Measurements from ENCODE around the gene SLFNL1.

The SLFNL1 gene

GRCh38 chr1:41044187-41044586 lies 22.7 kb upstream of the SLFNL1 start:
- TF ChIP-seq SUZ12 (IDR thresholded peaks at IDR 0.05; ENCODE audit: extremely low read depth, insufficient read depth, insufficient read length) = no peak
- TF ChIP-seq YY1 (IDR thresholded peaks at IDR 0.05; ENCODE audit: insufficient read depth, insufficient read length) = no peak
- no peak for TF ChIP-seq ZNF274 (IDR thresholded peaks at IDR 0.05; ENCODE audit: low read depth, low read length)
- H3K4me1 ChIP-seq (ENCODE audit: insufficient read depth, insufficient read length) = peaks cover 4% of the 10 kb centered on the region
- no peak overlapping the region for H3K9ac ChIP-seq (ENCODE audit: insufficient read length, low read depth)
- no peak overlapping the region for H3K4me3 ChIP-seq (ENCODE audit: insufficient read length, low read depth)
- H3K27me3 ChIP-seq (ENCODE audit: insufficient read depth, insufficient read length) = no peaks in the 10 kb centered on the region
- no peaks in the 10 kb centered on the region for H3K9me3 ChIP-seq (ENCODE audit: insufficient read depth, low read length)
- peaks cover 43% of the 10 kb centered on the region for H3K36me3 ChIP-seq (ENCODE audit: insufficient read depth, insufficient read length, low read length)
- no peak for DNase-seq (ENCODE audit: low read depth, low spot score)

DNA sequence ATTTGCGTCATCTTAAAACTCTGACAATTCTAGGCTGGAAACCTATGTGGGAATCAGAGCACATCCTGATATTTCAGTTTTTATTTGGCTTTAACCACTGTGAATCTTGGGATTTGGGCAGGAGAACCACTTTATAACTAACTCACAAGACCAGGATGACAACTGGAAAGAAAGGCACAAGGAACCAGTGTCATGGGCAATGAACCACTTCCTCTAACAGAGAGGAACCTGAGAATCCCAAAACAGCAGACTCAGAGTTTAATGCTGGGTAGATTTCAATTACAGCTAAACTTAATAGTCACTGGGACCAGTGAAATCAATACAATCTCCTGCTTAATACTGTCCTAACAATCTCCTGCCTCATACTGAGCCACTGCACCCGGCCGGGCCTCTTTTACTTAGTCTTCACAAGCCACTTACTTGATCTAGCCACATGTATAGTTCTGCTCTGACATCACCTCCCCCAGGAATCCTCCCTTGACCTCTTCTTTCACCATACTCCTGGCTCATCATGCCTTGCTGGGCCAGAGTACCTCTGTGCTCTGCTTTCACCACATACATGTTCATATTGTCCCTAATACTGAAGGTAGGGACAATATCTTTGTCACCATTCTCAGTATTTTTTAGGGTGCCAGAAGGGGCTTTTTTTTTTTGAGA lies 20.2 kb upstream of the SLFNL1 start:
- no peaks in the 10 kb centered on the region for H3K27me3 ChIP-seq (ENCODE audit: insufficient read depth, insufficient read length)
- TF ChIP-seq YY1 (IDR thresholded peaks at IDR 0.05; ENCODE audit: insufficient read depth, insufficient read length) (no peak), SUZ12 (IDR thresholded peaks at IDR 0.05; ENCODE audit: extremely low read depth, insufficient read depth, insufficient read length) (no peak), ZNF274 (IDR thresholded peaks at IDR 0.05; ENCODE audit: low read depth, low read length) (no peak)
- H3K9me3 ChIP-seq (ENCODE audit: insufficient read depth, low read length) = no peaks in the 10 kb centered on the region
- no peak overlapping the region for H3K4me3 ChIP-seq (ENCODE audit: insufficient read length, low read depth)
- H3K9ac ChIP-seq (ENCODE audit: insufficient read length, low read depth) = no peak overlapping the region
- H3K4me1 ChIP-seq (ENCODE audit: insufficient read depth, insufficient read length) = peaks cover 4% of the 10 kb centered on the region
- peaks cover 50% of the 10 kb centered on the region for H3K36me3 ChIP-seq (ENCODE audit: insufficient read depth, insufficient read length, low read length)
- no peak for DNase-seq (ENCODE audit: low read depth, low spot score)

DNA sequence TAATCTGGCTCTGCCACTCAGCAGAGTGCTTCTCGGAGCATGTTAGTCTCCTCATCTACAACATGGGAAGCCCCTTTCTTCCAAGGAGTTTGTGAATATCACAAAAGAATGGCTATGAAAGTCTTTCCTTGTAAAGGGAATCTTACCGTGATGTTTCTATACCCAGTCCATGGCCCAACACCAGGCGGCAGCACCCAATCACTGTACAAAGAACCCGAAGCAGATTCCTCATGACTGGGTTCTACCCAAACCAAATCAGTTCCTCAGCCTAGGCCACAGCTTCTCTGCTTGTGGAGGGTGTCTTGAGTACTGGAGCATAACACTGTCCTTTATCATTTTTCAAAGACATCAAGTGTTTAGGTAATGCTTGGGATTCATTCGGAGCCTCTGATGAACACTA lies 16.6 kb upstream of the SLFNL1 start:
- H3K4me1 ChIP-seq (ENCODE audit: insufficient read depth, insufficient read length) = no peaks in the 10 kb centered on the region
- DNase-seq (ENCODE audit: low read depth, low spot score) = no peak
- peaks cover 63% of the 10 kb centered on the region for H3K36me3 ChIP-seq (ENCODE audit: insufficient read depth, insufficient read length, low read length)
- no peaks in the 10 kb centered on the region for H3K9me3 ChIP-seq (ENCODE audit: insufficient read depth, low read length)
- no peaks in the 10 kb centered on the region for H3K27me3 ChIP-seq (ENCODE audit: insufficient read depth, insufficient read length)
- no peak overlapping the region for H3K9ac ChIP-seq (ENCODE audit: insufficient read length, low read depth)
- no peak overlapping the region for H3K4me3 ChIP-seq (ENCODE audit: insufficient read length, low read depth)
- TF ChIP-seq SUZ12 (IDR thresholded peaks at IDR 0.05; ENCODE audit: extremely low read depth, insufficient read depth, insufficient read length) (no peak), YY1 (IDR thresholded peaks at IDR 0.05; ENCODE audit: insufficient read depth, insufficient read length) (no peak), ZNF274 (IDR thresholded peaks at IDR 0.05; ENCODE audit: low read depth, low read length) (no peak)

- H3K9ac ChIP-seq (ENCODE audit: insufficient read length, low read depth) = no peak overlapping the region
- H3K9me3 ChIP-seq (ENCODE audit: insufficient read depth, low read length) = no peaks in the 10 kb centered on the region
- no peak for TF ChIP-seq SUZ12 (IDR thresholded peaks at IDR 0.05; ENCODE audit: extremely low read depth, insufficient read depth, insufficient read length)
- no peak for TF ChIP-seq YY1 (IDR thresholded peaks at IDR 0.05; ENCODE audit: insufficient read depth, insufficient read length)
- no peak for TF ChIP-seq ZNF274 (IDR thresholded peaks at IDR 0.05; ENCODE audit: low read depth, low read length)
- no peaks in the 10 kb centered on the region for H3K27me3 ChIP-seq (ENCODE audit: insufficient read depth, insufficient read length)
- H3K4me3 ChIP-seq (ENCODE audit: insufficient read length, low read depth) = no peak overlapping the region
- DNase-seq (ENCODE audit: low read depth, low spot score) = no peak
- H3K4me1 ChIP-seq (ENCODE audit: insufficient read depth, insufficient read length) = no peaks in the 10 kb centered on the region
- peaks cover 63% of the 10 kb centered on the region for H3K36me3 ChIP-seq (ENCODE audit: insufficient read depth, insufficient read length, low read length)
Measured at GRCh38 chr1:41037116-41037903, 15.8 kb upstream of the SLFNL1 start.

DNA sequence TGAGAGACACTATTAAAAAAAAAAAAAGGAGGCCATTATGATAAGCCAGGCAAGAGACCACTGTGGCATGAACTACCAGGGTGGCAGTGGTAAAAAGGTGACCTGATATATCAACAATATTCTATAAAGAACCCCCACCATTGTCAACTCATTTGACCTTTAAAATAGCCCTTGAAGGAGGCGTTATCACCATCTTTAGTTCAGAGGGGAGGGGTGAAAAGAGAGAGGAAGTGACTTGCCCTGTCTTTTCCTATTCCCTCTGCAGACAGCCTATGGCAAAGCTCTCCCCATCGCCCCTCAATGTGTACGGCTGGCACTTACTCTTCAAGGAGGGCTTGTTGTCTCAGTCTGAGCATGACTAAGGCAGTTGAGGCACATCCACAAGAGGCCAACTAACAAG lies 11.7 kb upstream of the SLFNL1 start:
- Histone ChIP-seq H3K27me3 (ENCODE audit: insufficient read depth, insufficient read length) (no peaks in the 10 kb centered on the region), H3K36me3 (ENCODE audit: insufficient read depth, insufficient read length, low read length) (peaks cover 64% of the 10 kb centered on the region), H3K9me3 (ENCODE audit: insufficient read depth, low read length) (no peaks in the 10 kb centered on the region), H3K4me3 (ENCODE audit: insufficient read length, low read depth) (no peak overlapping the region), H3K4me1 (ENCODE audit: insufficient read depth, insufficient read length) (no peaks in the 10 kb centered on the region), H3K9ac (ENCODE audit: insufficient read length, low read depth) (no peak overlapping the region)
- TF ChIP-seq YY1 (IDR thresholded peaks at IDR 0.05; ENCODE audit: insufficient read depth, insufficient read length) (no peak), SUZ12 (IDR thresholded peaks at IDR 0.05; ENCODE audit: extremely low read depth, insufficient read depth, insufficient read length) (no peak), ZNF274 (IDR thresholded peaks at IDR 0.05; ENCODE audit: low read depth, low read length) (no peak)
- DNase-seq (ENCODE audit: low read depth, low spot score) = no peak

DNA sequence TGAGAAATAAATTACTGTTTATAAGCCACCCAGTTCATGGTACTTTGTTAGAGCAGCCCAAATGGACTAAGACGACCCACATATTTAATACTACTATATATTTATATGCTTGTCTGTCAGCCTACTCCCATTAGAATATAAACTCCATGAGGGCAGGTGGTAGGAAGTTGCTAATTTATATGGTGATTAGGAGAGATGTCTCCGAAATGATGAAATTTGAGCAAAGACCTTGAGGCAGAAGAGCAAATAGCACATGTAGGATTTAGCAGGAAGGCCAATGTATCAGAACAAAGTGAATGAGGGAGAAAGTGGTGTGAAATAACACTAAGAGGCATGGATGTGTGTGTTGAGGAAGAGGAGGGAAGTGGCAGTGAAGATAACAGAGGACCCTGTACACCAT lies 10.6 kb upstream of the SLFNL1 start:
- Histone ChIP-seq H3K27me3 (ENCODE audit: insufficient read depth, insufficient read length) (no peaks in the 10 kb centered on the region), H3K9me3 (ENCODE audit: insufficient read depth, low read length) (no peaks in the 10 kb centered on the region), H3K4me1 (ENCODE audit: insufficient read depth, insufficient read length) (peaks cover under 1% of the 10 kb centered on the region), H3K36me3 (ENCODE audit: insufficient read depth, insufficient read length, low read length) (peaks cover 63% of the 10 kb centered on the region), H3K4me3 (ENCODE audit: insufficient read length, low read depth) (no peak overlapping the region), H3K9ac (ENCODE audit: insufficient read length, low read depth) (no peak overlapping the region)
- no peak for DNase-seq (ENCODE audit: low read depth, low spot score)
- TF ChIP-seq YY1 (IDR thresholded peaks at IDR 0.05; ENCODE audit: insufficient read depth, insufficient read length) = no peak
- no peak for TF ChIP-seq ZNF274 (IDR thresholded peaks at IDR 0.05; ENCODE audit: low read depth, low read length)
- TF ChIP-seq SUZ12 (IDR thresholded peaks at IDR 0.05; ENCODE audit: extremely low read depth, insufficient read depth, insufficient read length) = no peak

DNA sequence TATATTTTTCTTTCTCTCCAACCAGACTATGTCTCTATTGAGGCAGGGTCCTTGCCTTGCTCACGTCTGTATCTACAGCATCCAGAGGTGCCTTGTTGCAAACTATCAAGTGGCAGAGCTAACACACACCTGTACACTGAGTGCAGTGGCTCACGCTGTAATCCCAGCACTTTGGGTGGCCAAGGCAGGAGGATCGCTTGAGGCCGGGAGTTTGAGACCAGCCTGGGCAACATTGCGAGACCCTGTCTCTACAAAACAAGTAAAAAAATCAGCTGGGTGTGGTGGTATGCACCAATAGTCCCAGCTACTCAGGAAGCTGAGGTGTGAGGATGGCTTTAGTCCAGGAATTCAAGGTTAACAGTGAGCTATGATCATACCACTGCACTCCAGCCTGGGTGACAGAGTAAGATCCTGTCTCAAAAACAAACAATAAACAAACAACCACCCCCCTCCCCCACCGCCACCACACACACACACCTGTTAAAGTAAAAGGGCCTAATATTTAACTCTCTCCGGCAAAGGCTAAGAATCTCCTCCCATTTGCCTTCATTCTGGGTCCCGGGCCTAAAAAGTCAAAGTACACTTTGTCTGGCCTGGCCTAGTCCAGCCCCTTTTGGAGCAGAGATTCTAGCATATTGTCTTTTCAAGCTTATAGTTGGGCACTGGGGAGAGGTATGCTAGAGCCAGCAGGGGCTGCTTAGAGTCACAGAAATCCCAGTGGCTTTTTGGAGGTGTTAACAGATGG lies 9.5 kb upstream of the SLFNL1 start:
- no peak for TF ChIP-seq ZNF274 (IDR thresholded peaks at IDR 0.05; ENCODE audit: low read depth, low read length)
- no peak for TF ChIP-seq YY1 (IDR thresholded peaks at IDR 0.05; ENCODE audit: insufficient read depth, insufficient read length)
- TF ChIP-seq SUZ12 (IDR thresholded peaks at IDR 0.05; ENCODE audit: extremely low read depth, insufficient read depth, insufficient read length) = no peak
- Histone ChIP-seq H3K4me3 (ENCODE audit: insufficient read length, low read depth) (no peak overlapping the region), H3K4me1 (ENCODE audit: insufficient read depth, insufficient read length) (peaks cover 4% of the 10 kb centered on the region), H3K27me3 (ENCODE audit: insufficient read depth, insufficient read length) (no peaks in the 10 kb centered on the region), H3K36me3 (ENCODE audit: insufficient read depth, insufficient read length, low read length) (peaks cover 61% of the 10 kb centered on the region), H3K9ac (ENCODE audit: insufficient read length, low read depth) (no peak overlapping the region), H3K9me3 (ENCODE audit: insufficient read depth, low read length) (no peaks in the 10 kb centered on the region)
- no peak for DNase-seq (ENCODE audit: low read depth, low spot score)

All from NT2/D1 (cell line).